C1 segment of cervical spinal cord (tissue), 14 donors: ENCODE measurements around the gene U2AF1L4.
A peak's percentile ranks its signal among the peaks of the same experiment; 100 is the strongest.
"Not testable (repeated sequence)": the region's sequence is repeated elsewhere in the genome, so short reads cannot be mapped to it uniquely, and the experiment has no call there.

Source experiments
- DNase-seq, 14 donors: peaks; one replicate each; lab custom pipeline; 2025; lab: John Stamatoyannopoulos, UW

Gene U2AF1L4

DNA sequence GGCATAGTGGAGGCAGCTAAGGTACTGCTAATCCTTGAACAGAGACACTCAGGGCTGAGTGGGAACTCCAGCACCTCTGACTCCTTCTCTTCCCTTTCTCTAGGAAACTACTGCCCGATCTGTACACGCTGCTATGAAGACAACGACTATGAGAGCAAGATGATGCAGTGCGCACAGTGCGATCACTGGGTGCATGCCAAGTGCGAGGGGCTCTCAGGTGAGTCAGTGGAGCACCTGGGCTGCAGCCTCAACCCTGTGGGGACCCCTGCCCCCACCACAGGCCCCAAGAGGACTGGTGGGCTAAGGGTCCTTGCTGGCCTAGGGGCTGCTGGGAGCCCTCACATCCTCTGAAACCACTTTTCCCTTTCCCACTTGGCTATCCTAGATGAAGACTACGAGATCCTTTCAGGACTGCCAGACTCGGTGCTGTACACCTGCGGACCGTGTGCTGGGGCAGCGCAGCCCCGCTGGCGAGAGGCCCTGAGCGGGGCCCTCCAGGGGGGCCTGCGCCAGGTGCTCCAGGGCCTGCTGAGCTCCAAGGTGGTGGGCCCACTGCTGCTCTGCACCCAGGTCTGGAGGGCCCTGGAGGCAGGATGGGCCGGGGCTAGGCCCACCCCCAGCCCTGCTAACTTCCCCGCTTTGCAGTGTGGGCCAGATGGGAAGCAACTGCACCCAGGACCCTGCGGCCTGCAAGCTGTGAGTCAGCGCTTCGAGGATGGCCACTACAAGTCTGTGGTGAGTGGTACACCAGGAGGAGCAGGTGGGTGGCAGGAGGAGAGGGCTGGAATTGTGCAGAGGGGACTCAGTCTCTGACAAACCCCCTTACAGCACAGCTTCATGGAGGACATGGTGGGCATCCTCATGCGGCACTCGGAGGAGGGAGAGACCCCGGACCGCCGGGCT, 17.9 kb downstream of the U2AF1L4 start:
- no peak for DNase-seq

DNA sequence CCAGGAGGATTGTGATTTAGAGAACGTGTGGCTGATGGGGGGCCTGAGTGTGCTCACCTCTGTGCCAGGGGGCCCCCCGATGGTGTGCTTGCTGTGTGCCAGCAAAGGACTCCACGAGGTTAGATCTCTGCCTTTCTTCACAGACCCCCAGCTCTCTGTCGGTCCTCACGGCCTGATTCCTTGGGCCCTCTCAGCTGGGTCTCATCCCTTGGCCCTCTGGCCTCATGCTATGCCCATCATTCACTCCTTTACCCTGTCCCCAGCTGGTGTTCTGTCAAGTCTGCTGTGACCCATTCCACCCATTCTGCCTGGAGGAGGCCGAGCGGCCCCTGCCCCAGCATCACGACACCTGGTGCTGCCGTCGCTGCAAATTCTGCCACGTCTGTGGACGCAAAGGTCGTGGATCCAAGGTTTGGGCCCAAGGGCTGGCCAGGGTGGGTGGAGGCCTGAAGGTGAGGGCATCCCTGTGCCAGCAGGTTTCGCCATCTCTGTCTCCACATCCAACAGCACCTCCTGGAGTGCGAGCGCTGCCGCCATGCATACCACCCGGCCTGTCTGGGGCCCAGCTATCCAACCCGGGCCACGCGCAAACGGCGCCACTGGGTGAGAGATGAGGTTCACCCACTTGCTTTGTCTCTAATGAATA, 19.9 kb downstream of the U2AF1L4 start:
- no peak for DNase-seq

DNA sequence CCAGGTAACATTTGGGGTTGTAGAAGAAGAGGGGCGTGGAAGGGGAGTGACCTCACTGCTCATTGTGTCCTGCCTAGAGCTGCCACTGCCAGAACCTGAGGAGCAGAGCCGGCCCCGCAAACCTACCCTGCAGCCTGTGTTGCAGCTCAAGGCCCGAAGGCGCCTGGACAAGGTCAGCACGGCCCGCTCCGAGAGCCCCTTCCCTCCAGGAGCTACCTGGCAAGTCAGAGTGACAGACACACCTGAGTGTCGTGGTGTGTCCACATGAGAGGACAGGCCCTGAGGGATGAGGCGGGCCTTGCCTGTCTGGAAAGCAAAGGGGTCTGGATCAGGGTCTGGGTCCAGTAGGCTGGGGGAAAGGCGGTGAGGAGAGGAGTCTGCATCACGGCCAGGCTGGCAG, 20.7 kb downstream of the U2AF1L4 start:
- no peak for DNase-seq

- DNase-seq, result not testable (repeated sequence)
Observed at GRCh38 chr19:35724132-35724531, 21.1 kb downstream of the U2AF1L4 start.

DNA sequence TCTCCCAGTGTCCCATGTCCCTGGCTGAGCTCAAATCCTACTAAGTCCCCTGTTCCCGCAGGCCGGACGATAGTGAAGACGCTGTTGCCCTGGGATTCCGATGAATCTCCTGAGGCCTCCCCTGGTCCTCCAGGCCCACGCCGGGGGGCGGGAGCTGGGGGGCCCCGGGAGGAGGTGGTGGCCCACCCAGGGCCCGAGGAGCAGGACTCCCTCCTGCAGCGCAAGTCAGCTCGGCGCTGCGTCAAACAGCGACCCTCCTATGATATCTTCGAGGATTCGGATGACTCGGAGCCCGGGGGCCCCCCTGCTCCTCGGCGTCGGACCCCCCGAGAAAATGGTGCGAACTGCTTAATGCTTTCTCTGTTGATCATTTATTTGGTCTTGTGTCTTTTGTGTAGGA, 21.5 kb downstream of the U2AF1L4 start:
- no peak for DNase-seq

- no peak for DNase-seq
Observed at GRCh38 chr19:35722897-35723296, 22.3 kb downstream of the U2AF1L4 start.

DNA sequence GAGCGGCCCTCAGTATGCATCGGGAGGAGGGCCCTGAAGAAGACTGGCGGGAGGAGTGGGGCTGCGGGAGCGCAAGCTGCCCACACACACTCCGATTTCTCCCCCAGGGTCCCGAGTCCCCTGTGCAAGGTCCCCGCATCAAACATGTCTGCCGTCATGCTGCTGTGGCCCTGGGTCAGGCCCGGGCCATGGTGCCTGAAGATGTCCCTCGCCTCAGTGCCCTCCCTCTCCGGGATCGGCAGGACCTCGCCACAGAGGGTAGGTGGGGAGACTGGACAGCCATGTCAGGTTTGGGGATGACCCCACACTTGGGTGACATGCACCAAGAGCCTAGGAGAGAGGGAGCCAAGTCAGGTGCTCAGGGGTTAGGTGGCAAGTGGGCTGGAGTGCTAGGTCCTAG, 22.8 kb downstream of the U2AF1L4 start:
- DNase-seq, result no peak

DNA sequence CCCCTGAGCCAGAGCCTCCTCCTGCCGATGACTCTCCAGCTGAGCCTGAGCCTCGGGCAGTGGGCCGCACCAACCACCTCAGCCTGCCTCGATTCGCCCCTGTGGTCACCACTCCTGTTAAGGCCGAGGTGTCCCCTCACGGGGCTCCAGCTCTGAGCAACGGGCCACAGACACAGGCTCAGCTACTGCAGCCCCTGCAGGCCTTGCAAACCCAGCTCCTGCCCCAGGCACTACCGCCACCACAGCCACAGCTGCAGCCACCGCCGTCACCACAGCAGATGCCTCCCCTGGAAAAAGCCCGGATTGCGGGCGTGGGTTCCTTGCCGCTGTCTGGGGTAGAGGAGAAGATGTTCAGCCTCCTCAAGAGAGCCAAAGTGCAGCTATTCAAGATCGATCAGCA, 23.8 kb downstream of the U2AF1L4 start:
- no peak for DNase-seq

- DNase-seq, result no peak
Observed at GRCh38 chr19:35720648-35721047, 24.6 kb downstream of the U2AF1L4 start.

DNA sequence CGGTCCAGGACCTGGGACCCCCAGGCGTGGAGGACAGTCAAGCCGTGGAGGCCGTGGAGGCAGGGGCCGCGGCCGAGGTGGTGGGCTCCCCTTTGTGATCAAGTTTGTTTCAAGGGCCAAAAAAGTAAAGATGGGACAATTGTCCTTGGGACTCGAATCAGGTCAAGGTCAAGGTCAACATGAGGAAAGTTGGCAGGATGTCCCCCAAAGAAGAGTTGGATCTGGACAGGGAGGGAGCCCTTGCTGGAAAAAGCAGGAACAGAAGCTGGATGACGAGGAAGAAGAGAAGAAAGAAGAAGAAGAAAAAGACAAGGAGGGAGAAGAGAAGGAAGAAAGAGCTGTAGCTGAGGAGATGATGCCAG, 25.1 kb downstream of the U2AF1L4 start:
- no peak for DNase-seq

DNA sequence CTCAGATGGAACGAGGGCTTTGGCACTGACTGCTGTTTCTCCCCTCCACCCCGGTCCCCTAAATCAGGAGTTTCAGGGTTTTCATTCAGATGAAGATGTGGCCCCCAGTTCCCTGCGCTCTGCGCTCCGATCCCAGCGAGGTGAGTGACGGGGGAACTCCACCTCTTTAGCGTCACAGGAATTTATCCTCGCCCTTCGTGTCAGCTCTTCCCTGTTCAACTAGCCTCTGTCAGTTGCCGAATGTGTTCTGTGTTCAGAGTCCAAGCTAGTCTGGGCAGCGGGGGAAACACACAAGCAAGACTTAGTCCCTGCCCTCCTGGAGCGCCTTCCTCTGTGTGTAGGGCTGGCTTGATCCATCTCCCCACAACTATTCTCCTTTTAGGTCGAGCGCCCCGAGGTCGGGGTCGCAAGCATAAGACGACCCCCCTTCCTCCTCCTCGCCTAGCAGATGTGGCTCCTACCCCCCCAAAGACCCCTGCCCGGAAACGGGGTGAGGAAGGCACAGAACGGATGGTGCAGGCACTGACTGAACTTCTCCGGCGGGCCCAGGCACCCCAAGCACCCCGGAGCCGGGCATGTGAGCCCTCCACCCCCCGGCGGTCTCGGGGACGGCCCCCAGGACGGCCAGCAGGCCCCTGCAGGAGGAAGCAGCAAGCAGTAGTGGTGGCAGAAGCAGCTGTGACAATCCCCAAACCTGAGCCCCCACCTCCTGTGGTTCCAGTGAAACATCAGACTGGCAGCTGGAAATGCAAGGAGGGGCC, 25.6 kb downstream of the U2AF1L4 start:
- no peak for DNase-seq

DNA sequence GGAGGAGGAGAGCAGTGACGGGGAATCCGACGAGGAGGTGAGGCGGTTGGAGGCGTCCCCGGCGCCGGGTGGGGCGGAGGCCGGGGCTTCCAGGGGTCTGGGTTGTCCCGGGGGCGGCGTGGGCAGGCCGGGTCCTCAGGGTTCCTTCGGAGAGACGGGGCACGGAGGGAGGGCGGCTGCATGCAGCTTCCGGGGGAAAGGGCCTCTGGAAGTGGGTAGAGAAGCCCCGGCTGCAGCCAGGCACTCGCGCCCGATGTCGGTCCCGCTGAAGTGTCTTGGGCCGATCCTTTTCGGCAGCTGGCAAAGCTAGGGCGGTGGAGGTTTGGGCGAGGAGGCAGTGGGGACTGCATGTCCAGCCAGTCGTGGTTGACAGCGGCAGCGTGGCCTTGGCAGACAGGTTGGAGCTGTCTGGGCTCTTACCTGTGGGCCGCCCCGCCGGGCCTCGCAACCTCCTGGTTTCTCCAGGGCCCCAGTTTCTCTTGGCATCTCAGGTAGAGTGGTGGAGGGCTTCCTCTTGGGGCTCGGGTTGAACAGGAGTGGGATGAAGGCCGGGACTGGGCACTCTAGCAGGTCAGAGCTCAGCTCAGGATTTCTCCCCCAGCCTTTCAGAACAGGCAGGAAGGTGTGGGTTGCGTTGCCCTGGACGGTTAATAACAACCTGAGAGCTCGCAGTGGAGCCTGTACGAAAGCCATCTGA, 26.7 kb downstream of the U2AF1L4 start:
- DNase-seq, result peak in 9 of 14 donors; percentile 3 to 67 (median 30)

GRCh38 chr19:35717665-35718344, 27.4 kb downstream of the U2AF1L4 start, which contains the start of gene KMT2B:
Gene KMT2B (plus strand): TSS chr19:35718003. CDS start chr19:35718019, 16 bp downstream.
- DNase-seq, result peak in 11 of 14 donors; percentile 33 to 97 (median 91)

GRCh38 chr19:35716801-35717664, 28.2 kb downstream of the U2AF1L4 start:
- DNase-seq, result peak; percentile 32 to 96 (median 87)

DNA sequence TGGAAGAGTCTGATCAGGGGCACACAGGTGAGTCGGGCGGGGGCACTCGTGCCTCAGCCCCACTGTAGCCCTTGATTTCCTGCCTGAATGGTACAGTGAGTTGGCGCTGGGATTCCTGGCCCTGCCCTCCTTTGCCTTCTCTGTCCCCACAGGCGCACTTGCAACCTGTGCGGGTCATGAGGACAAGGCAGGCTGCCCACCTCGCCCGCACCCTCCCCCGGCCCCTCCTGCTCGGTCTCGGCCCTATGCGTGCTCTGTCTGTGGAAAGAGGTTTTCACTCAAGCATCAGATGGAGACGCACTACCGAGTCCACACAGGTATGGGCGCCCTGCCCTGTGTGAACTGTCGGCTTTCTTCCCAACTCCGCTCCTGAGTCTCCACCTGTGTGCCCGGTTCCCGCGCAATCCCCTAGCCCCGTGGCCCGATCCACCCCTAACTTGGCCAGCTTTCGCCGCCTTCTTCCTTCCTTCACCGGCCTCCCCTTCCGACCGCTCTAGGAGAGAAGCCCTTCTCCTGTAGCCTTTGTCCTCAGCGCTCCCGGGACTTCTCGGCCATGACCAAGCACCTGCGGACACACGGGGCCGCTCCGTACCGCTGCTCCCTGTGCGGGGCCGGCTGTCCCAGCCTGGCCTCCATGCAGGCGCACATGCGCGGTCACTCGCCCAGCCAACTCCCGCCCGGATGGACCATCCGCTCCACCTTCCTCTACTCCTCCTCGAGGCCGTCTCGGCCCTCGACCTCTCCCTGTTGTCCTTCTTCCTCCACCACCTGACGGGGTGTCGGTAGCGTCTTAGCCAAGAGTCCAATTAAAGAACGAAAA, 29.0 kb downstream of the U2AF1L4 start:
- peak in 11 of 14 donors; percentile 23 to 87 (median 76) for DNase-seq

GRCh38 chr19:35715355-35715809, 29.8 kb downstream of the U2AF1L4 start:
- no peak for DNase-seq

DNA sequence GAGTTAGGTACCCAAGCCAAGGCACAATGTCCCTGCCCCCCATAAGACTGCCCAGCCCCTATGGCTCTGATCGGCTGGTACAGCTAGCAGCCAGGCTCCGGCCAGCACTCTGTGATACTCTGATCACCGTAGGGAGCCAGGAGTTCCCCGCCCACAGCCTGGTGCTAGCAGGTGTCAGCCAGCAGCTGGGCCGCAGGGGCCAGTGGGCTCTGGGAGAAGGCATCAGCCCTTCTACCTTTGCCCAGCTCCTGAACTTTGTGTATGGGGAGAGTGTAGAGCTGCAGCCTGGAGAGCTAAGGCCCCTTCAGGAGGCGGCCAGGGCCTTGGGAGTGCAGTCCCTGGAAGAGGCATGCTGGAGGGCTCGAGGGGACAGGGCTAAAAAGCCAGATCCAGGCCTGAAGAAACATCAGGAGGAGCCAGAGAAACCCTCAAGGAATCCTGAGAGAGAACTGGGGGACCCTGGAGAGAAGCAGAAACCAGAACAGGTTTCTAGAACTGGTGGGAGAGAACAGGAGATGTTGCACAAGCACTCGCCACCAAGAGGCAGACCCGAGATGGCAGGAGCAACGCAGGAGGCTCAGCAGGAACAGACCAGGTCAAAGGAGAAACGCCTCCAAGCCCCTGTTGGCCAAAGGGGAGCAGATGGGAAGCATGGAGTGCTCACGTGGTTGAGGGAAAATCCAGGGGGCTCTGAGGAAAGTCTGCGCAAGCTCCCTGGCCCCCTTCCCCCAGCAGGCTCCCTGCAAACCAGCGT, 30.4 kb downstream of the U2AF1L4 start:
- DNase-seq, result no peak

DNA sequence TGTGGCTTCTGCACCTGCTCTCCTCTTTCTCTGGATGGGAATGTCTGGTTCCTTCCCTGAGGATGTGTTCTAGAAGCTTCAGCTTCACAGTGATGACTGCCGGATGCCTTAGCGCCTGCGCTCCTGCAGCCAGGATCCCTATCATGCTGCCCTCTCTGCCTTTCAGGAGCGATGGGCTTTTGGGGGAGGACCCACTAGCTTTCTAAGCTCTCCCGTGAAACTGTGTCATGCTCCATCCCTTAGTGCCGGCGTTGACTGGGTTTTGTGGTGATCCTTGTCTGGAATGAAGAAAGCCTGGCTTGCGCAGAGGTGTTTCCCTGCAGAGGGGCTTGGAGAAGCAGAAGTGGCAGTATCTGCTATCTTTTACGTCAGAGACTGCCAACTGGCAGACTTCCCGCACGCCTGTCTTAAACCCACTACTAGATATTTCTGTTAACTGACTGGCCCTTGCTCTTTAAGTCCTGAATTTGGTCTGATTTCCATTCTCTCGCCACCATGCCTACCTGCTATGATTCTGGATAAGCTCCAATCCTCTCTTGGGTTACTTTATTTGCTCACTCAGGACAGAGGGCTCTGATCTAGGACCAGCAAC, 31.2 kb downstream of the U2AF1L4 start:
- DNase-seq, result peak in 1 of 14 donors; percentile 22
